22Rv1 (cell line): Measurements from ENCODE around the gene DNAJC9.

Source experiments
- CTCF ChIP-seq: fragments of 450-650 bp; IDR thresholded peaks from 2 replicates; pipeline ENCODE4 v1.5.1; 2017; ENCODE audit warnings: mild to moderate bottlenecking
- ZFX ChIP-seq: fragments of 450-650 bp; IDR thresholded peaks from 2 replicates; pipeline ENCODE4 v1.6.1; 2017; ENCODE audit warnings: antibody characterized with exemption, borderline replicate concordance

GRCh38 chr10:73261362-73261995 is 14.4 kb upstream of the DNAJC9 start:
- TF ChIP-seq CTCF, result no peak
- TF ChIP-seq ZFX, result no peak
